GM23338 (cell line): Measurements from ENCODE around the gene GMPR. TPM values are rescaled to one million over a fixed set of nuclear protein-coding genes. Genes with fewer than 3 reads are reported as not detected.
A peak's percentile ranks its signal among the peaks of the same experiment; 100 is the strongest.

Source experiments
- ATAC-seq: fragments of 200-7000 bp; cut with Tn5 transposase; 3 replicates; pipeline ENCODE4 v1.9.1; 2020
- DNase-seq: peaks from one replicate; pipeline ENCODE4 v3.0.0-alpha.2; 2015; ENCODE audit warnings: low spot score
- H2AFZ ChIP-seq: fragments of 200-600 bp; sonication (generic); 2 replicates; pipeline ENCODE4 v1.8.0; 2016; ENCODE audit warnings: antibody characterized with exemption, mild to moderate bottlenecking, moderate library complexity
- H3F3A ChIP-seq: fragments of 200-600 bp; sonication (generic); replicated peaks from 2 replicates; pipeline ENCODE4 v1.8.0; 2017; ENCODE audit warnings: antibody characterized with exemption, mixed run types, low read depth
- H3K27ac ChIP-seq: fragments of 200-600 bp; sonication (generic); 2 replicates; pipeline ENCODE4 v1.6.1; 2016; ENCODE audit warnings: low read depth
- H3K27me3 ChIP-seq: fragments of 200-600 bp; sonication (generic); 2 replicates; pipeline ENCODE4 v1.8.0; 2016; ENCODE audit warnings: mild to moderate bottlenecking, mixed run types, moderate library complexity; ENCODE audit not compliant: insufficient read depth
- H3K36me3 ChIP-seq: fragments of 200-600 bp; sonication (generic); 2 replicates; pipeline ENCODE4 v1.8.0; 2016; ENCODE audit warnings: mild to moderate bottlenecking; ENCODE audit not compliant: insufficient read depth
- H3K4me1 ChIP-seq: fragments of 200-600 bp; sonication (generic); 2 replicates; pipeline ENCODE4 v1.8.0; 2016; ENCODE audit warnings: mild to moderate bottlenecking, moderate library complexity; ENCODE audit not compliant: insufficient read depth
- H3K4me2 ChIP-seq: fragments of 200-600 bp; sonication (generic); 2 replicates; pipeline ENCODE4 v1.7.1; 2017; ENCODE audit warnings: mixed run types
- H3K4me3 ChIP-seq: fragments of 200-600 bp; sonication (generic); 2 replicates; pipeline ENCODE4 v1.6.1; 2016; ENCODE audit warnings: mixed run types
- H3K79me2 ChIP-seq: fragments of 200-600 bp; sonication (generic); replicated peaks from 2 replicates; pipeline ENCODE4 v1.8.0; 2017; ENCODE audit warnings: mild to moderate bottlenecking; ENCODE audit not compliant: insufficient read depth
- H3K9me2 ChIP-seq: fragments of 200-600 bp; sonication (generic); 2 replicates; pipeline ENCODE4 v1.8.0; 2017; ENCODE audit not compliant: insufficient read depth
- H4K20me1 ChIP-seq: fragments of 200-600 bp; sonication (generic); replicated peaks from 2 replicates; pipeline ENCODE4 v1.8.0; 2017; ENCODE audit warnings: mild to moderate bottlenecking; ENCODE audit not compliant: insufficient read depth
- H3K27ac Mint-ChIP-seq: 2 replicates; pipeline ENCODE4 v1.8.0; 2020; ENCODE audit warnings: inconsistent platforms, mild to moderate bottlenecking, moderate library complexity, mixed read lengths
- H3K27me3 Mint-ChIP-seq: 3 replicates; pipeline ENCODE4 v1.8.0; 2022; ENCODE audit warnings: low read depth, mild to moderate bottlenecking, moderate library complexity, mixed read lengths, inconsistent platforms; ENCODE audit not compliant: insufficient read depth, poor library complexity
- H3K36me3 Mint-ChIP-seq: 3 replicates; pipeline ENCODE4 v1.8.0; 2021; ENCODE audit warnings: low read depth, mild to moderate bottlenecking, inconsistent platforms, moderate library complexity, mixed read lengths
- H3K4me1 Mint-ChIP-seq: 3 replicates; pipeline ENCODE4 v1.8.0; 2020; ENCODE audit warnings: mild to moderate bottlenecking, inconsistent platforms, mixed read lengths
- H3K4me3 Mint-ChIP-seq: 3 replicates; pipeline ENCODE4 v1.8.0; 2021; ENCODE audit warnings: moderate library complexity, mild to moderate bottlenecking, inconsistent platforms, mixed read lengths
- H3K9me3 Mint-ChIP-seq: 3 replicates; pipeline ENCODE4 v1.8.0; 2020; ENCODE audit warnings: moderate library complexity, mild to moderate bottlenecking, inconsistent platforms, mixed read lengths
- CREB1 ChIP-seq: fragments of 250-450 bp; sonication (Bioruptor Pico); IDR thresholded peaks from 2 replicates; pipeline ENCODE4 v1.5.0; 2020; ENCODE audit warnings: low read depth, mild to moderate bottlenecking, moderate library complexity
- EZH2 ChIP-seq: fragments of 200-600 bp; sonication (generic); IDR thresholded peaks from one replicate; pipeline ENCODE4 v1.8.0; 2017; ENCODE audit warnings: antibody characterized with exemption, mild to moderate bottlenecking, low read depth; ENCODE audit not compliant: unreplicated experiment
- EZH2phosphoT487 ChIP-seq: fragments of 200-600 bp; sonication (generic); IDR thresholded peaks from one replicate; pipeline ENCODE4 v1.8.1; 2018; ENCODE audit warnings: antibody characterized with exemption; ENCODE audit not compliant: unreplicated experiment
- JUNB ChIP-seq: IDR thresholded peaks from one replicate; pipeline ENCODE4 v1.6.1; 2016; ENCODE audit warnings: antibody characterized with exemption; ENCODE audit not compliant: unreplicated experiment
- NANOG ChIP-seq: IDR thresholded peaks from 2 replicates; pipeline ENCODE4 v1.6.1; 2016; ENCODE audit warnings: antibody characterized with exemption, borderline replicate concordance
- STAT1 ChIP-seq: IDR thresholded peaks from one replicate; pipeline ENCODE4 v1.6.1; 2016; ENCODE audit warnings: antibody characterized with exemption; ENCODE audit not compliant: unreplicated experiment
- ZNF114 ChIP-seq: fragments of 250-450 bp; sonication (Bioruptor Pico); IDR thresholded peaks from 2 replicates; pipeline ENCODE4 v1.5.0; 2020; ENCODE audit warnings: mild to moderate bottlenecking, moderate library complexity
- ZNF331 ChIP-seq: fragments of 250-450 bp; sonication (Bioruptor Pico); IDR thresholded peaks from 2 replicates; pipeline ENCODE4 v1.5.0; 2020; ENCODE audit warnings: low read depth, mild to moderate bottlenecking, moderate library complexity
- polyA plus RNA-seq: library from polyadenylated mRNA; unstranded; fragments of >200 nt; fragmentation: Nextera tagmentation; extraction: Ambion mirVana; gene quantifications from 2 replicates; pipeline ENCODE4 v1.2.1, GENCODE V29; 2016
- total RNA-seq: library from RNA; depleted of rRNA; stranded (reverse); fragments of >200 nt; shearing (Covaris generic); gene quantifications from 2 replicates; pipeline ENCODE4 v1.2.3, GENCODE V29; 2014
- TF ChIP-seq, protein P1 (sequence below), 2 experiments: fragments of 200-600 bp in 1 of 2; sonication (generic) in 1 of 2; conservative IDR thresholded peaks; 2 replicates each; pipeline versions ENCODE4 v1.5.1 to v1.6.1; 2016 to 2017; ENCODE audit warnings: antibody characterized with exemption in 2 of 2, low read depth in 2 of 2, mild to moderate bottlenecking in 2 of 2, moderate library complexity in 1 of 2
- TF ChIP-seq, protein P2 (sequence below): fragments of 250-450 bp; sonication (Bioruptor Pico); IDR thresholded peaks from 2 replicates; pipeline ENCODE4 v1.5.0; 2020; ENCODE audit warnings: mild to moderate bottlenecking, moderate library complexity
- TF ChIP-seq, protein P3 (sequence below): IDR thresholded peaks from one replicate; pipeline ENCODE4 v1.6.1; 2018; ENCODE audit warnings: antibody characterized with exemption; ENCODE audit not compliant: unreplicated experiment
- TF ChIP-seq, protein P4 (sequence below): IDR thresholded peaks from 2 replicates; pipeline ENCODE4 v1.6.1; 2016; ENCODE audit warnings: antibody characterized with exemption

The GMPR gene
- total and polyA plus RNA-seq, 2 experiments from 2014 or later = 0.23 to 0.35 TPM

DNA sequence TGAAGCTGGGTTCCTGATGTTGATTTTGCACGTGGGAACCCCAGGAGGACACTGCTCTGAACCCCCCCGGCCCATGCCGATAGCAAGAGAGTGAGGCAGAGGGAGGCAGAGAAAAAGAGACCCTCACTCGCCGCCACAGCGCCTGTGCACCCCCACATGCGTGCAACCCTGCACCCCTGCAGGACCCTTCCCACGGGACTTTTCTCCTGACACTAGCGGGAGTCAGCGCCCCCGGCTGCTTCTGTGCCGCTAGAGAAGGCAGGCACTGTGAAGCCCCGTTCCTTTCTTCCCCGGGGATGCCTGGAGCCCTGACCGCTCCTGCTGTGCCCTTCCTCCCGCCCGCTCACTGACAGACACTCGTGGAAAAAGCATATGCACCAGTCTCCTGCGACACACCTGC lies 67.4 kb downstream of the GMPR start:
- Mint-ChIP-seq H3K9me3 (no peaks in the 10 kb centered on the region), H3K4me3 (peak overlapping the region; percentile 55; the same call in 2 of the 3 replicates), H3K27ac (no peak overlapping the region), H3K27me3 (peaks cover 23% of the 10 kb centered on the region), H3K4me1 (peaks cover 49% of the 10 kb centered on the region), H3K36me3 (no peaks in the 10 kb centered on the region)
- Histone ChIP-seq H2AFZ (peak overlapping the region; percentile 84; the same call in 1 of the 2 replicates), H4K20me1 (no peaks in the 10 kb centered on the region), H3K4me3 (no peak overlapping the region), H3K4me1 (peaks cover 33% of the 10 kb centered on the region), H3K4me2 (0 out of 2 replicates have a peak overlapping the region, but pooled peaks have one; percentile 19), H3K9me2 (no peaks in the 10 kb centered on the region), H3K79me2 (no peaks in the 10 kb centered on the region), H3K27ac (no peak overlapping the region; the same call in 1 of the 2 replicates), H3K36me3 (no peaks in the 10 kb centered on the region), H3K27me3 (no peaks in the 10 kb centered on the region), H3F3A (no peaks in the 10 kb centered on the region)
- ATAC-seq (peak; percentile 55), DNase-seq (no peak)
- no peak for TF ChIP-seq CREB1 (CRISPR knock-in tag)
- TF ChIP-seq NANOG = no peak
- no peak for TF ChIP-seq STAT1
- no peak for TF ChIP-seq ZNF331 (CRISPR knock-in tag)
- no peak for TF ChIP-seq ZNF114 (CRISPR knock-in tag)
- TF ChIP-seq, protein P1, sequence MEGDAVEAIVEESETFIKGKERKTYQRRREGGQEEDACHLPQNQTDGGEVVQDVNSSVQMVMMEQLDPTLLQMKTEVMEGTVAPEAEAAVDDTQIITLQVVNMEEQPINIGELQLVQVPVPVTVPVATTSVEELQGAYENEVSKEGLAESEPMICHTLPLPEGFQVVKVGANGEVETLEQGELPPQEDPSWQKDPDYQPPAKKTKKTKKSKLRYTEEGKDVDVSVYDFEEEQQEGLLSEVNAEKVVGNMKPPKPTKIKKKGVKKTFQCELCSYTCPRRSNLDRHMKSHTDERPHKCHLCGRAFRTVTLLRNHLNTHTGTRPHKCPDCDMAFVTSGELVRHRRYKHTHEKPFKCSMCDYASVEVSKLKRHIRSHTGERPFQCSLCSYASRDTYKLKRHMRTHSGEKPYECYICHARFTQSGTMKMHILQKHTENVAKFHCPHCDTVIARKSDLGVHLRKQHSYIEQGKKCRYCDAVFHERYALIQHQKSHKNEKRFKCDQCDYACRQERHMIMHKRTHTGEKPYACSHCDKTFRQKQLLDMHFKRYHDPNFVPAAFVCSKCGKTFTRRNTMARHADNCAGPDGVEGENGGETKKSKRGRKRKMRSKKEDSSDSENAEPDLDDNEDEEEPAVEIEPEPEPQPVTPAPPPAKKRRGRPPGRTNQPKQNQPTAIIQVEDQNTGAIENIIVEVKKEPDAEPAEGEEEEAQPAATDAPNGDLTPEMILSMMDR (conservative IDR thresholded peaks at IDR 0.05; ENCODE audit: low read depth in 2 of 2) = no peak
- TF ChIP-seq, protein P2, sequence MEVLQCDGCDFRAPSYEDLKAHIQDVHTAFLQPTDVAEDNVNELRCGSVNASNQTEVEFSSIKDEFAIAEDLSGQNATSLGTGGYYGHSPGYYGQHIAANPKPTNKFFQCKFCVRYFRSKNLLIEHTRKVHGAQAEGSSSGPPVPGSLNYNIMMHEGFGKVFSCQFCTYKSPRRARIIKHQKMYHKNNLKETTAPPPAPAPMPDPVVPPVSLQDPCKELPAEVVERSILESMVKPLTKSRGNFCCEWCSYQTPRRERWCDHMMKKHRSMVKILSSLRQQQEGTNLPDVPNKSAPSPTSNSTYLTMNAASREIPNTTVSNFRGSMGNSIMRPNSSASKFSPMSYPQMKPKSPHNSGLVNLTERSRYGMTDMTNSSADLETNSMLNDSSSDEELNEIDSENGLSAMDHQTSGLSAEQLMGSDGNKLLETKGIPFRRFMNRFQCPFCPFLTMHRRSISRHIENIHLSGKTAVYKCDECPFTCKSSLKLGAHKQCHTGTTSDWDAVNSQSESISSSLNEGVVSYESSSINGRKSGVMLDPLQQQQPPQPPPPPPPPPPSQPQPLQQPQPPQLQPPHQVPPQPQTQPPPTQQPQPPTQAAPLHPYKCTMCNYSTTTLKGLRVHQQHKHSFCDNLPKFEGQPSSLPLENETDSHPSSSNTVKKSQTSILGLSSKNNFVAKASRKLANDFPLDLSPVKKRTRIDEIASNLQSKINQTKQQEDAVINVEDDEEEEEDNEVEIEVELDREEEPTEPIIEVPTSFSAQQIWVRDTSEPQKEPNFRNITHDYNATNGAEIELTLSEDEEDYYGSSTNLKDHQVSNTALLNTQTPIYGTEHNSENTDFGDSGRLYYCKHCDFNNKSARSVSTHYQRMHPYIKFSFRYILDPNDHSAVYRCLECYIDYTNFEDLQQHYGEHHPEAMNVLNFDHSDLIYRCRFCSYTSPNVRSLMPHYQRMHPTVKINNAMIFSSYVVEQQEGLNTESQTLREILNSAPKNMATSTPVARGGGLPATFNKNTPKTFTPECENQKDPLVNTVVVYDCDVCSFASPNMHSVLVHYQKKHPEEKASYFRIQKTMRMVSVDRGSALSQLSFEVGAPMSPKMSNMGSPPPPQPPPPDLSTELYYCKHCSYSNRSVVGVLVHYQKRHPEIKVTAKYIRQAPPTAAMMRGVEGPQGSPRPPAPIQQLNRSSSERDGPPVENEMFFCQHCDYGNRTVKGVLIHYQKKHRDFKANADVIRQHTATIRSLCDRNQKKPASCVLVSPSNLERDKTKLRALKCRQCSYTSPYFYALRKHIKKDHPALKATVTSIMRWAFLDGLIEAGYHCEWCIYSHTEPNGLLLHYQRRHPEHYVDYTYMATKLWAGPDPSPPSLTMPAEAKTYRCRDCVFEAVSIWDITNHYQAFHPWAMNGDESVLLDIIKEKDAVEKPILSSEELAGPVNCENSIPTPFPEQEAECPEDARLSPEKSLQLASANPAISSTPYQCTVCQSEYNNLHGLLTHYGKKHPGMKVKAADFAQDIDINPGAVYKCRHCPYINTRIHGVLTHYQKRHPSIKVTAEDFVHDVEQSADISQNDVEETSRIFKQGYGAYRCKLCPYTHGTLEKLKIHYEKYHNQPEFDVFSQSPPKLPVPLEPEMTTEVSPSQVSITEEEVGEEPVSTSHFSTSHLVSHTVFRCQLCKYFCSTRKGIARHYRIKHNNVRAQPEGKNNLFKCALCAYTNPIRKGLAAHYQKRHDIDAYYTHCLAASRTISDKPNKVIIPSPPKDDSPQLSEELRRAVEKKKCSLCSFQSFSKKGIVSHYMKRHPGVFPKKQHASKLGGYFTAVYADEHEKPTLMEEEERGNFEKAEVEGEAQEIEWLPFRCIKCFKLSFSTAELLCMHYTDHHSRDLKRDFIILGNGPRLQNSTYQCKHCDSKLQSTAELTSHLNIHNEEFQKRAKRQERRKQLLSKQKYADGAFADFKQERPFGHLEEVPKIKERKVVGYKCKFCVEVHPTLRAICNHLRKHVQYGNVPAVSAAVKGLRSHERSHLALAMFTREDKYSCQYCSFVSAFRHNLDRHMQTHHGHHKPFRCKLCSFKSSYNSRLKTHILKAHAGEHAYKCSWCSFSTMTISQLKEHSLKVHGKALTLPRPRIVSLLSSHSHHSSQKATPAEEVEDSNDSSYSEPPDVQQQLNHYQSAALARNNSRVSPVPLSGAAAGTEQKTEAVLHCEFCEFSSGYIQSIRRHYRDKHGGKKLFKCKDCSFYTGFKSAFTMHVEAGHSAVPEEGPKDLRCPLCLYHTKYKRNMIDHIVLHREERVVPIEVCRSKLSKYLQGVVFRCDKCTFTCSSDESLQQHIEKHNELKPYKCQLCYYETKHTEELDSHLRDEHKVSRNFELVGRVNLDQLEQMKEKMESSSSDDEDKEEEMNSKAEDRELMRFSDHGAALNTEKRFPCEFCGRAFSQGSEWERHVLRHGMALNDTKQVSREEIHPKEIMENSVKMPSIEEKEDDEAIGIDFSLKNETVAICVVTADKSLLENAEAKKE (CRISPR knock-in tag) = no peak
- no peak for TF ChIP-seq EZH2
- TF ChIP-seq, protein P3, sequence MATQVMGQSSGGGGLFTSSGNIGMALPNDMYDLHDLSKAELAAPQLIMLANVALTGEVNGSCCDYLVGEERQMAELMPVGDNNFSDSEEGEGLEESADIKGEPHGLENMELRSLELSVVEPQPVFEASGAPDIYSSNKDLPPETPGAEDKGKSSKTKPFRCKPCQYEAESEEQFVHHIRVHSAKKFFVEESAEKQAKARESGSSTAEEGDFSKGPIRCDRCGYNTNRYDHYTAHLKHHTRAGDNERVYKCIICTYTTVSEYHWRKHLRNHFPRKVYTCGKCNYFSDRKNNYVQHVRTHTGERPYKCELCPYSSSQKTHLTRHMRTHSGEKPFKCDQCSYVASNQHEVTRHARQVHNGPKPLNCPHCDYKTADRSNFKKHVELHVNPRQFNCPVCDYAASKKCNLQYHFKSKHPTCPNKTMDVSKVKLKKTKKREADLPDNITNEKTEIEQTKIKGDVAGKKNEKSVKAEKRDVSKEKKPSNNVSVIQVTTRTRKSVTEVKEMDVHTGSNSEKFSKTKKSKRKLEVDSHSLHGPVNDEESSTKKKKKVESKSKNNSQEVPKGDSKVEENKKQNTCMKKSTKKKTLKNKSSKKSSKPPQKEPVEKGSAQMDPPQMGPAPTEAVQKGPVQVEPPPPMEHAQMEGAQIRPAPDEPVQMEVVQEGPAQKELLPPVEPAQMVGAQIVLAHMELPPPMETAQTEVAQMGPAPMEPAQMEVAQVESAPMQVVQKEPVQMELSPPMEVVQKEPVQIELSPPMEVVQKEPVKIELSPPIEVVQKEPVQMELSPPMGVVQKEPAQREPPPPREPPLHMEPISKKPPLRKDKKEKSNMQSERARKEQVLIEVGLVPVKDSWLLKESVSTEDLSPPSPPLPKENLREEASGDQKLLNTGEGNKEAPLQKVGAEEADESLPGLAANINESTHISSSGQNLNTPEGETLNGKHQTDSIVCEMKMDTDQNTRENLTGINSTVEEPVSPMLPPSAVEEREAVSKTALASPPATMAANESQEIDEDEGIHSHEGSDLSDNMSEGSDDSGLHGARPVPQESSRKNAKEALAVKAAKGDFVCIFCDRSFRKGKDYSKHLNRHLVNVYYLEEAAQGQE = no peak
- TF ChIP-seq, protein P4, sequence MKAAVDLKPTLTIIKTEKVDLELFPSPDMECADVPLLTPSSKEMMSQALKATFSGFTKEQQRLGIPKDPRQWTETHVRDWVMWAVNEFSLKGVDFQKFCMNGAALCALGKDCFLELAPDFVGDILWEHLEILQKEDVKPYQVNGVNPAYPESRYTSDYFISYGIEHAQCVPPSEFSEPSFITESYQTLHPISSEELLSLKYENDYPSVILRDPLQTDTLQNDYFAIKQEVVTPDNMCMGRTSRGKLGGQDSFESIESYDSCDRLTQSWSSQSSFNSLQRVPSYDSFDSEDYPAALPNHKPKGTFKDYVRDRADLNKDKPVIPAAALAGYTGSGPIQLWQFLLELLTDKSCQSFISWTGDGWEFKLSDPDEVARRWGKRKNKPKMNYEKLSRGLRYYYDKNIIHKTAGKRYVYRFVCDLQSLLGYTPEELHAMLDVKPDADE = no peak
- TF ChIP-seq JUNB = no peak
- TF ChIP-seq EZH2phosphoT487 = no peak
